ENCODE data around the gene LRRC36. TPM values are rescaled to one million over a fixed set of nuclear protein-coding genes. Genes with fewer than 3 reads are reported as not detected.

LRRC36 gene
- total RNA-seq, 2 donors from 2014 or later = 0.33 to 0.43 TPM

DNA sequence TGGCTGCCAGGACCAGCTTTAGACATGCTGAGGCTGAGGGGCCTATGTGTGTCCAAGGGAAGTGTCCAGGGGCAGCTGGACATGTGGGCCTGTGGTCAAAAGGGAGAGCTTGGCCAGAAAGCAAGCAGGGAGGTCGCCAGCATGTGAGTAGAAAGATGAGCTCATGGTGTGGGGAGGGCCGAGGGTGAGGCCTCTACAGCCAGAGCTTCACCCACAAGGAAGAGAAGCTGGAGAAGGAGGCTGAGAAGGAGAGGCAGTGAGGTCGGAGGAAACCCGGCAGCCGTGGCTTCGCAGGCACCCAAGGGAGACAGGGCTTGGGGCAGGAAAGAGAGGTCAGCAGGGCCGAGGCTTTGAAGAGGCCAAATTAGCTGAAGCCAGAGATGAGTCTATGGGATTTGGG is 100.3 kb downstream of the LRRC36 start:
- Histone ChIP-seq H3K27ac (no peak overlapping the region), H3K27me3 (no peaks in the 10 kb centered on the region)
- TF ChIP-seq, protein P1, sequence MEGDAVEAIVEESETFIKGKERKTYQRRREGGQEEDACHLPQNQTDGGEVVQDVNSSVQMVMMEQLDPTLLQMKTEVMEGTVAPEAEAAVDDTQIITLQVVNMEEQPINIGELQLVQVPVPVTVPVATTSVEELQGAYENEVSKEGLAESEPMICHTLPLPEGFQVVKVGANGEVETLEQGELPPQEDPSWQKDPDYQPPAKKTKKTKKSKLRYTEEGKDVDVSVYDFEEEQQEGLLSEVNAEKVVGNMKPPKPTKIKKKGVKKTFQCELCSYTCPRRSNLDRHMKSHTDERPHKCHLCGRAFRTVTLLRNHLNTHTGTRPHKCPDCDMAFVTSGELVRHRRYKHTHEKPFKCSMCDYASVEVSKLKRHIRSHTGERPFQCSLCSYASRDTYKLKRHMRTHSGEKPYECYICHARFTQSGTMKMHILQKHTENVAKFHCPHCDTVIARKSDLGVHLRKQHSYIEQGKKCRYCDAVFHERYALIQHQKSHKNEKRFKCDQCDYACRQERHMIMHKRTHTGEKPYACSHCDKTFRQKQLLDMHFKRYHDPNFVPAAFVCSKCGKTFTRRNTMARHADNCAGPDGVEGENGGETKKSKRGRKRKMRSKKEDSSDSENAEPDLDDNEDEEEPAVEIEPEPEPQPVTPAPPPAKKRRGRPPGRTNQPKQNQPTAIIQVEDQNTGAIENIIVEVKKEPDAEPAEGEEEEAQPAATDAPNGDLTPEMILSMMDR (IDR thresholded peaks at IDR 0.05) = no peak

GRCh38 chr16:67428146-67428731 is 101.6 kb downstream of the LRRC36 start:
- no peaks in the 10 kb centered on the region for H3K9me3 ChIP-seq
- H3K36me3 ChIP-seq = no peaks in the 10 kb centered on the region
- no peaks in the 10 kb centered on the region for H3K27me3 ChIP-seq
- no peak for DNase-seq (ENCODE audit: low spot score)
- peaks cover 0 to 45% of the 10 kb centered on the region in 2 donors for H3K4me1 ChIP-seq
- no peak overlapping the region for H3K27ac ChIP-seq
- TF ChIP-seq, protein P1 (IDR thresholded peaks at IDR 0.05) = peak; percentile 66 to 90
- H3K4me3 ChIP-seq = no peak overlapping the region

More for the DNA sequence above, 100.3 kb downstream of the LRRC36 start:
- DNase-seq (ENCODE audit: low spot score) = no peak
- H3K4me3 ChIP-seq = no peak overlapping the region
- no peaks in the 10 kb centered on the region for H3K36me3 ChIP-seq
- no peaks in the 10 kb centered on the region for H3K9me3 ChIP-seq
- peaks cover 0 to 38% of the 10 kb centered on the region in 2 donors for H3K4me1 ChIP-seq

DNA sequence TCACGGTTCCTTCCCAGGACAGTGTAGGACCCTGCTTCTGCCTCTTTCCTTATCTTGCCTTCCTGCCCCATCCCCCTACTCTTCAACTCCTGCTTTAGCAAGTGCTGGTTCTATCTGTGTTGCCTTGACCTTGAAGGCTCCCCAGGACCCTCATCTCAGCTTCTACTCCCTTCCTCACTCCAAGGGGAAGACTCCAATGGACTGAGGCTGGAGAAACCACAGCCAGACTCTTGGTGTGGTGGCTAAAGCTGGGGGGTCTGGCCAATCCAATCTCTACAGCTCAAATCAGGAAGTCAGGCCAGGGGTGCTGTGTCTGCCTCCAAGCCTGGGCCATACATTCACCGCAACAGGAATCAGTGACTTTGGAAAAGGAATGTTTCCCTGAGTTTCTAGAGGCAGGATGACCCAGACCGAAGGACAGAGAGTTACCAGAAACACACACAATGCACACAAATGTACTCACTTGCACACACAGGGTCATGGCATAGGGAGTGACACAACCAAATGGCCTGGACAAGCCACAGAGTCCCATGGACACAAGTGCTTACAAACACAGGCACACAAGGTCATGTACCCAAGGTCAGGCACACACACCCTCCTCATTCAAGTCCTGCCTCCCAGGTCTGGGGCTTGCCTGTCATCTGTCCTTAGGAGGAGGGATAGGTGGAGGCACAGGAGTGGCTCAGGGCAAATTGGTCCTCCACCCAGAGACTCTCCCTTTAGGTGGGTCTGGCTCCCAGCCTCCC is 102.6 kb downstream of the LRRC36 start:
- H3K27me3 ChIP-seq = no peaks in the 10 kb centered on the region
- DNase-seq (ENCODE audit: low spot score) = no peak
- no peaks in the 10 kb centered on the region for H3K36me3 ChIP-seq
- no peaks in the 10 kb centered on the region for H3K9me3 ChIP-seq
- peaks cover 0 to 39% of the 10 kb centered on the region in 2 donors for H3K4me1 ChIP-seq
- TF ChIP-seq, protein P1 (IDR thresholded peaks at IDR 0.05) = no peak
- no peak overlapping the region for H3K4me3 ChIP-seq
- H3K27ac ChIP-seq = no peak overlapping the region

DNA sequence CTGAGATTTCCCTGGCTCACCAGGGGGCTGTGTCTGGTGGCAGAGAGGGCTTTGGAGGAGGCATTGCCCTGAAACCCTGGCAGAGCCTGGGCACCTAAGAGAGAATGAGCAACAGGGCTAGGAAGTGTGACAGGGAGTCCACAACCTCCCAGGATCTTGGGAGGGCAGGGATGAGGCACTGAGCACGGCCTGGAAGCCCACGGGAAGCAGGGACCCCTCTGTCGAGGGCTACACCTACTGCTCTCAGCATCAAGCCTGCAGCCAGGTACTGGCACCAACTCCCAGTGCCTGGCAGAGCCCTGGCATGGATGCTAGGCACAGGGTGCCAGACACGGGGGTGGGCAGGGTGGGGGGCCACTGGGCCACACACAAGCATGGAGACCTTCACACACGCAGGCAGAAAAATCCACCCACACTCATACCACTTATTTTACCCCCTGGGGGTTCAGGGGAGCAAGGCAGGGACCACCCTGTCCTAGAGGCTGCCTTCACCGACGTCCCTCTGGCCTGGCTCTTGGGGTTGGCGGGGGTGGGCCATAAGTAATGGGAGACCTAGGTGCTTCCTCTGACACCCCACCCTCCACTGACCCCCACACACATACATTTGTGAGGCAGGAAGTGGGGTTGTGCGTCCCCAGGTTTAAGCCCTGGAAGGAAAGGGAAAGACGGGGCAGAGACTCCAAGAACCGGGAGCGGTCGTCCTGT is 103.3 kb downstream of the LRRC36 start:
- Histone ChIP-seq H3K4me1 (peaks cover 0 to 39% of the 10 kb centered on the region in 2 donors), H3K27me3 (no peaks in the 10 kb centered on the region), H3K27ac (no peak overlapping the region), H3K4me3 (peak overlapping the region in 1 of 2 donors; percentile 55), H3K9me3 (no peaks in the 10 kb centered on the region), H3K36me3 (no peaks in the 10 kb centered on the region)
- TF ChIP-seq, protein P1 (IDR thresholded peaks at IDR 0.05) = no peak
- no peak for DNase-seq (ENCODE audit: low spot score)

- no peaks in the 10 kb centered on the region for H3K36me3 ChIP-seq
- TF ChIP-seq, protein P1 (IDR thresholded peaks at IDR 0.05) = no peak
- peak overlapping the region; percentile 30 to 55 for H3K4me3 ChIP-seq
- no peaks in the 10 kb centered on the region for H3K9me3 ChIP-seq
- no peak overlapping the region for H3K27ac ChIP-seq
- H3K4me1 ChIP-seq = peaks cover 0 to 39% of the 10 kb centered on the region in 2 donors
- DNase-seq (ENCODE audit: low spot score) = no peak
- H3K27me3 ChIP-seq = no peaks in the 10 kb centered on the region
Measured at GRCh38 chr16:67430504-67430976, 103.9 kb downstream of the LRRC36 start.

All from right atrium auricular region (tissue), 2 donors.